Suprapubic skin (tissue), 4 donors: Measurements from ENCODE around the gene FBXO48. TPM values are rescaled to one million over a fixed set of nuclear protein-coding genes. Genes with fewer than 3 reads are reported as not detected.
A peak's percentile ranks its signal among the peaks of the same experiment; 100 is the strongest.

Experiments used
- DNase-seq, 2 donors: peaks; one replicate each; pipeline ENCODE4 v3.0.0-alpha.2; 2019; ENCODE audit warnings: low spot score in 2 of 2
- H3K27ac ChIP-seq: fragments of 200-600 bp; sonication (generic); one replicate; pipeline ENCODE4 v1.5.1; 2019
- H3K27me3 ChIP-seq: fragments of 200-600 bp; sonication (generic); one replicate; pipeline ENCODE4 v1.5.1; 2019
- H3K36me3 ChIP-seq: fragments of 200-600 bp; sonication (generic); one replicate; pipeline ENCODE4 v1.5.1; 2019
- H3K4me1 ChIP-seq: fragments of 200-600 bp; sonication (generic); one replicate; pipeline ENCODE4 v1.5.1; 2019
- H3K4me3 ChIP-seq: fragments of 200-600 bp; sonication (generic); one replicate; pipeline ENCODE4 v1.5.1; 2019; ENCODE audit warnings: mild to moderate bottlenecking
- H3K9me3 ChIP-seq: fragments of 200-600 bp; sonication (generic); one replicate; pipeline ENCODE4 v1.5.1; 2019
- EP300 ChIP-seq: sonication (generic); formaldehyde crosslinking; IDR thresholded peaks from one replicate; pipeline ENCODE4 v1.6.1; 2017; ENCODE audit warnings: antibody characterized with exemption
- POLR2A ChIP-seq, 2 donors: fragments of 450-650 bp; IDR thresholded peaks; one replicate each; pipeline ENCODE4 v1.6.1; 2017; ENCODE audit warnings: antibody characterized with exemption in 2 of 2, mild to moderate bottlenecking in 2 of 2, moderate library complexity in 2 of 2
- POLR2AphosphoS5 ChIP-seq, 3 donors: sonication (generic); formaldehyde crosslinking; IDR thresholded peaks; one replicate each; pipeline ENCODE4 v1.6.1; 2017; ENCODE audit warnings: antibody characterized with exemption in 3 of 3
- WGBS: methylation state at CpG from one replicate; pipeline ENCODE4 v1.1.5; 2018; 5-methylcytosine and 5-hydroxymethylcytosine counted together
- total RNA-seq, 4 donors: library from RNA; depleted of rRNA; stranded (reverse); fragments of >200 nt; gene quantifications; one replicate each; pipeline ENCODE4 v1.1.0, GENCODE V29; 2016
- TF ChIP-seq, protein P1 (sequence below), 2 donors: fragments of 200-600 bp in 1 of 2; fragments of 450-650 bp in 1 of 2; sonication (generic) in 1 of 2; IDR thresholded peaks; one replicate each; pipeline ENCODE4 v1.5.1; 2016 to 2019; ENCODE audit warnings: antibody characterized with exemption in 2 of 2, mild to moderate bottlenecking in 1 of 2, moderate library complexity in 1 of 2

The FBXO48 gene, protein sequence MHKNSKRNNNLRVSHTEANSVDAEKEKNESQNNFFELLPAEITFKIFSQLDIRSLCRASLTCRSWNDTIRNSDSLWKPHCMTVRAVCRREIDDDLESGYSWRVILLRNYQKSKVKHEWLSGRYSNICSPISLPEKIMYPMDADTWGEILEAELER
- total RNA-seq, result 1 to 10 TPM; 1.1 to 2.7 (median 1.7) TPM

DNA sequence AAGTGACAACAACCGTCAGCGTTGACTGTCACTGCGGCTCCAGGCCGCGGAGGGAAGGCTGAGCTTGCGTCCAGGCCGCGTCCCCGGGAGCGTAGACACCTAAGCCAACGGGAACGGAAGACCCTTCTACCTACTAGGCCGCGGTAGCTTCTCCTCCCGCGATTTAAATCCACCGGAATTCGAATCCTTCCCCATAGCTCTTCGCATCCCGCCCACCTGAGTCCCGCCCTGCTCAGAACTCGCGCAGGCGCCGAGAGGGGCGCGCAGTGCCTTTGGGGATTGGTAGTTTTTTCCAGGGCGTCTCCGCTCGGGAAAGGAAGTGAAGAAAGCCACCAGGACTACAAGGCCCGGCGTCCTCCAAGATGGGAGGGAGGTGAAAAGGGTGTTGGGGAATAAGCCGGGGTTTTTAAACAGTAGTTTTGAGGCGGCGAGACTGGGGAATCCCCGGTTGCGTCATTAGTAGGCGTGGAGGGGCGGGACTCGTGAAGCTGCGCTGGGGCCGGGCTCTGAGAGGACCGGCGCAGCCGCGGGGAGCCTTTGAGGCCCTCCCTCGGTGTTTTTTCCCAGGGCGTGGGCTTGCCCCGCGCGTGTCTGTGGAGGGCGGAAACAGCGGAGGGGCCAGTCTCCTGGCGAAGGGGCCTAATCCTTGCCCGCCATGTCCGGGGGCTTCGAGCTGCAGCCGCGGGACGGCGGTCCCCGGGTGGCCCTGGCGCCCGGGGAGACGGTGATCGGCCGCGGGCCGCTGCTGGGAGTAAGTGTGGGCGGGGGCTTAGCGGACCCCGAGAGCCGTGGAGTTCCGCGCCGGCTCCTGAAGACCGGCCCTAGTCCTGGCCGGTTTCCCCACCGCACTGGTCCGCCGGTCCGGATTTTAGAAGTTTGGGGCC, at the start of gene FBXO48, which contains the start of gene APLF:
FBXO48 (minus strand) TSS at position 218 of the 884 bp plus-strand sequence. CDS start 2,149 bp downstream, outside the sequence.
APLF (plus strand) TSS at position 509 of the 884 bp plus-strand sequence; CDS start at position 656, 147 bp downstream.
- DNase-seq, result peak; percentile 98 to 99
- no peaks in the 10 kb centered on the region for H3K9me3 ChIP-seq
- H3K27me3 ChIP-seq, result no peaks in the 10 kb centered on the region
- TF ChIP-seq, protein P1, sequence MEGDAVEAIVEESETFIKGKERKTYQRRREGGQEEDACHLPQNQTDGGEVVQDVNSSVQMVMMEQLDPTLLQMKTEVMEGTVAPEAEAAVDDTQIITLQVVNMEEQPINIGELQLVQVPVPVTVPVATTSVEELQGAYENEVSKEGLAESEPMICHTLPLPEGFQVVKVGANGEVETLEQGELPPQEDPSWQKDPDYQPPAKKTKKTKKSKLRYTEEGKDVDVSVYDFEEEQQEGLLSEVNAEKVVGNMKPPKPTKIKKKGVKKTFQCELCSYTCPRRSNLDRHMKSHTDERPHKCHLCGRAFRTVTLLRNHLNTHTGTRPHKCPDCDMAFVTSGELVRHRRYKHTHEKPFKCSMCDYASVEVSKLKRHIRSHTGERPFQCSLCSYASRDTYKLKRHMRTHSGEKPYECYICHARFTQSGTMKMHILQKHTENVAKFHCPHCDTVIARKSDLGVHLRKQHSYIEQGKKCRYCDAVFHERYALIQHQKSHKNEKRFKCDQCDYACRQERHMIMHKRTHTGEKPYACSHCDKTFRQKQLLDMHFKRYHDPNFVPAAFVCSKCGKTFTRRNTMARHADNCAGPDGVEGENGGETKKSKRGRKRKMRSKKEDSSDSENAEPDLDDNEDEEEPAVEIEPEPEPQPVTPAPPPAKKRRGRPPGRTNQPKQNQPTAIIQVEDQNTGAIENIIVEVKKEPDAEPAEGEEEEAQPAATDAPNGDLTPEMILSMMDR (IDR thresholded peaks at IDR 0.05), result no peak
- TF ChIP-seq POLR2A (IDR thresholded peaks at IDR 0.05), result peak in 1 of 2 donors; percentile 62
- no peak for TF ChIP-seq EP300
- TF ChIP-seq POLR2AphosphoS5 (IDR thresholded peaks at IDR 0.05), result peak in 2 of 3 donors; percentile 41 to 44
- peak within 1 kb of the TSS; percentile 97 for H3K4me3 ChIP-seq
- peaks cover 60% of the 10 kb centered on the region for H3K4me1 ChIP-seq
- peak within 1 kb of the TSS; percentile 92 for H3K27ac ChIP-seq
- WGBS, result under 1% methylated on average over 45 of the region's 82 CpGs
- no peaks in the 10 kb centered on the region for H3K36me3 ChIP-seq

DNA sequence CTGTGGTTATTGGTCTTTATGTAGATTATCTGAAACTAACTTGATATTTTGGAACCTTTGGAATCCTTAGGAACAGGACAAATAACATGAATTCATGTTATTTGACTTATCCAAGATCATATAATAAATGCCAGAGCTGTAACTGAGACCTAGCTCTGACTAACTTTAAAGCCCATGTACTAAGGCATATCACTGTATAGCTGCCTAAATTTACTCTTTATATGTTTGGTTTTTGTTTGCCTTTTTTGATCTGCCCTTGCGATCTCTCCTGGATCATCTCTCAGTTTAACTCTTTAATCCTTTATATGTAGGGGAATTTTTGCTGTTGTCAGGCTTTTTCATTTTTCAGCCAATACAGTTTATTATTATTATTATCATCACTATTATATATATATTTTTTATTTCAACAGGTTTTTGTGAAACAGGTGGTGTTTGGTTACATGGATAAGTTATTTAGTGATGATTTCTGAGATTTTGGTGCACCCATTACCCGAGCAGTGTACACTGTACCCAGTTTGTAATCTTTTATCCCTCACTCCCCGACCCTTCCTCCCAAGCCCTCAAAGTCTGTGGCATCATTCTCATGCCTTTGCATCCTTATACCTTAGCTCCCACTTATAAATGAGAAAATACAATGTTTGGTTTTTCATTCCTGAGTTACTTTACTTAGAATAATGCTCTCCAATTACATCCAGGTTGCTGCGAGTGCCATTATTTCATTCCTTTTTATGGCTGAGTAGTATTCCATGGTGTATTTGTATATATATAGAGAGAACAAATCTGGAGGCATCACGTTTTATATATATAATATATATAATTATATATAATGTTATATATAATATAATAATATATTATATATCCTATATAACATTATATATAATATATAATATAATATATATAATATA, 49.2 kb upstream of the FBXO48 start:
- DNase-seq, result no peak
- no peaks in the 10 kb centered on the region for H3K9me3 ChIP-seq
- no peaks in the 10 kb centered on the region for H3K4me1 ChIP-seq
- H3K4me3 ChIP-seq, result no peak overlapping the region
- no peaks in the 10 kb centered on the region for H3K27me3 ChIP-seq
- H3K27ac ChIP-seq, result no peak overlapping the region
- no peaks in the 10 kb centered on the region for H3K36me3 ChIP-seq
- 92% methylated on average over 5 of the region's 5 CpGs for WGBS
- TF ChIP-seq EP300, result no peak
- no peak for TF ChIP-seq POLR2A (IDR thresholded peaks at IDR 0.05)
- TF ChIP-seq, protein P1 (IDR thresholded peaks at IDR 0.05), result no peak
- TF ChIP-seq POLR2AphosphoS5 (IDR thresholded peaks at IDR 0.05), result no peak

DNA sequence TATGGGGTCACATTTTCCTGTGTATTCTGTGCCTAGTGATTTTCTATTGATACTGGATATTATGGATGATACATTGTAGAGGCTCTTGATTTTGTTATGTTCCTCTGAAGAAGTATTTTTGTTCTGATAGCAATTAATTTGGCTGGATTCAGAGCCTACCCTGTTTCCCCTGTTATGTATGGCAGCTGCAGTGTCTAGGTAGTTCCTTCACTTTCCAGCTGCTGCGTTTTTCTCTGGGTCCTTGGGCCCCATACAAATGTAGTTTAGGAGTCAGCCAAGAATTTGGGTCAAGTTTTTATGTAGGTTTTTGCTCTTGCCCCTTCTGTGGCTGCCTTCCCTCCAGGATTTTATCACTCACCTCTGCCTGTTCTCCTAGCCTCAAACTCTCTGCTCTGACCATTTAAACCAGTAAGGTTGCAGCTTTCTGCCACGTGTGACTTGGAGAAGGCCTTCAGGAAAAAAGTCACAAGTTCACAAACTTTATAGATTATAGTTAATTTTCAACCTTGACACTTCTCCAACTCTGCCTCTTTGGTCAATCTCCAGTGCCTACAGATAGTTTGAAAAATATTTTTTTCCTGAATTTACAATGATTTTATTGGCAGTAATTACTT, 47.3 kb upstream of the FBXO48 start:
- TF ChIP-seq POLR2AphosphoS5 (IDR thresholded peaks at IDR 0.05) (no peak), POLR2A (IDR thresholded peaks at IDR 0.05) (no peak), EP300 (no peak)
- TF ChIP-seq, protein P1 (IDR thresholded peaks at IDR 0.05), result no peak
- Histone ChIP-seq H3K27me3 (no peaks in the 10 kb centered on the region), H3K27ac (no peak overlapping the region), H3K4me1 (no peaks in the 10 kb centered on the region), H3K36me3 (no peaks in the 10 kb centered on the region), H3K9me3 (no peaks in the 10 kb centered on the region), H3K4me3 (no peak overlapping the region)
- 57% methylated on average over 2 of the region's 2 CpGs for WGBS
- DNase-seq, result no peak

DNA sequence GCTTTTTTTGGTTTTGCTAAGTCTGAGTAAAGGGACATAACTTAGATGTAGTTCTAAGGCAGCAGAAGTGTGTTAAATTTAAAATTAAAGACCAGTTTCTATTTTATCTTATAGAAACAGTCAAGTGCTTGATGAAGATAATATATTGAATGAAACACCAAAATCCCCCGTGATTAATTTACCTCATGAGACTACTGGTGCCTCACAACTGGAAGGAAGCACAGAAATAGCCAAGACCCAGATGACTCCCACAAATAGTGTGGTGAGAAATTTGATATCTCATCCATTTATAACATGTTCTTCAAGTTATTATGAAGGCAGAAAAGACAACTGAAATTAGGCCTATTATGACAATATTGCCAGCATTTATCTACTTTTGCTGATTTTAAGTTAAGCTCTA, 45.9 kb upstream of the FBXO48 start:
- Histone ChIP-seq H3K9me3 (no peaks in the 10 kb centered on the region), H3K36me3 (no peaks in the 10 kb centered on the region), H3K4me3 (no peak overlapping the region), H3K4me1 (no peaks in the 10 kb centered on the region), H3K27ac (no peak overlapping the region), H3K27me3 (no peaks in the 10 kb centered on the region)
- TF ChIP-seq POLR2AphosphoS5 (IDR thresholded peaks at IDR 0.05), result no peak
- TF ChIP-seq, protein P1 (IDR thresholded peaks at IDR 0.05), result no peak
- no peak for TF ChIP-seq POLR2A (IDR thresholded peaks at IDR 0.05)
- TF ChIP-seq EP300, result no peak
- no peak for DNase-seq
- WGBS, result 71% methylated on average over 1 of the region's 1 CpG
